NCI-H1105 (cell line): Measurements from ENCODE around the gene YIPF3.
"Not testable (repeated sequence)": the region's sequence is repeated elsewhere in the genome, so short reads cannot be mapped to it uniquely, and the experiment has no call there.

Experiments
- DNase-seq: peaks from one replicate; lab custom pipeline; 2025; lab: John Stamatoyannopoulos, UW

Gene YIPF3

GRCh38 chr6:43509142-43509983, 7.4 kb downstream of the YIPF3 start:
- DNase-seq: no peak

GRCh38 chr6:43508481-43509141, 8.1 kb downstream of the YIPF3 start:
- DNase-seq: no peak

DNA sequence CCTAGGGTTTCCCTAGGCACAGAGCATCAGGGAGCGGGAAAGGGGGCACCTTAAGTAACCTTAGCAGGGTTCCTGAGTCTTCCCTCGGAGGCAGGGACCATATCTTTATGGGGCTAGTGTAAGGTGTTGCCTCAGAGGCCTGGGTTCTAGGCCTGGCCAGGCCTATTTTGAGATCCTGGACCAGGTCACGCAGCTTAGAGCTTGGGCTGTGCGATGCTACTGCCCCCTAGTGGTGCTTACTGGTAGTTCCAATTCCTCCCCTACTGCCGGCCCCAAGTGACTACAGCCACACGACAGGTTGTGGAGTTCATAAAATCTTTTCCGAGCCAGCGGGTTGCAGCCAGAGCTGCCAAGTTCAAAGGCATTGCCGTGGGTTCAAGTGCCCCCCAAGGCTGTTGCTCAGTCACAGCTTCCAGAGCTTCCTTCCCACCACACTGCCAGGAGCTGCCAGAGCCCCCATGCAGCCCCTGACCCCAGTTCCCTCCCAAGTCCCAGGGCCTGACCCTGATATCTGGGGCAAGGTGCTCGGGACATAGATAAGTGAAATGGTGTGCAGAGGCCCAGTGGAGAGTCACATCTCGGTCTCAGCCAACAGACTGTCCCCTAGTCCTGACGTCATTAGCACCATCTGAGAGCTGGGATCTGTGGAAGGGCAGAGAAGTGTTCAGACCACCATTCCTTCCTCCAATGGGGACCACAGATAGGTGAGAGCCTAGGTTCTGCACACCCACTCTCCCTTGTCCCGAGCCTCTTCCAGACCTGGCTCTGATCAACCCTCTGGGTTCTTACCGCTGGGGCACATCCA, 9.9 kb downstream of the YIPF3 start:
- peak; percentile 48 for DNase-seq

GRCh38 chr6:43506171-43506570, 10.6 kb downstream of the YIPF3 start:
- DNase-seq: no peak

DNA sequence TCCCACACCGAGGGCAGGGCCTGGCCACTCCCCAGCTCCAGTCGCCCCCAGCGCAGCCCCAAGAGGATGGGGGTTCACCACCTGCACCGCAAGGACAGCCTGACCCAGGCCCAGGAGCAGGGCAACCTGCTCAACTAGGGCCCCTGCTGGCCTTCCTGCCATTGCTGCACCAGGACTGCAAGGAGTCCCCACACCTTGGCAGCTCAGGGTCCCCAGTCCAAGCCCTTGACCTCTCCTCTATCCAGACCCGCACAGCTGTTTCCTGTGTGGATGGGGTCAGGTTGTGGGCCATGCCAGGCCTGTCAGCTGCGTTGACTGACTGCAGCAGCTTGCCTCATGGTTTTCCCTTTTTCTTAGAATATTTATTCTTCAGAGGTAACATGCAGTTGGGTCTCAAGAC, 11.0 kb downstream of the YIPF3 start:
- DNase-seq: no peak

DNA sequence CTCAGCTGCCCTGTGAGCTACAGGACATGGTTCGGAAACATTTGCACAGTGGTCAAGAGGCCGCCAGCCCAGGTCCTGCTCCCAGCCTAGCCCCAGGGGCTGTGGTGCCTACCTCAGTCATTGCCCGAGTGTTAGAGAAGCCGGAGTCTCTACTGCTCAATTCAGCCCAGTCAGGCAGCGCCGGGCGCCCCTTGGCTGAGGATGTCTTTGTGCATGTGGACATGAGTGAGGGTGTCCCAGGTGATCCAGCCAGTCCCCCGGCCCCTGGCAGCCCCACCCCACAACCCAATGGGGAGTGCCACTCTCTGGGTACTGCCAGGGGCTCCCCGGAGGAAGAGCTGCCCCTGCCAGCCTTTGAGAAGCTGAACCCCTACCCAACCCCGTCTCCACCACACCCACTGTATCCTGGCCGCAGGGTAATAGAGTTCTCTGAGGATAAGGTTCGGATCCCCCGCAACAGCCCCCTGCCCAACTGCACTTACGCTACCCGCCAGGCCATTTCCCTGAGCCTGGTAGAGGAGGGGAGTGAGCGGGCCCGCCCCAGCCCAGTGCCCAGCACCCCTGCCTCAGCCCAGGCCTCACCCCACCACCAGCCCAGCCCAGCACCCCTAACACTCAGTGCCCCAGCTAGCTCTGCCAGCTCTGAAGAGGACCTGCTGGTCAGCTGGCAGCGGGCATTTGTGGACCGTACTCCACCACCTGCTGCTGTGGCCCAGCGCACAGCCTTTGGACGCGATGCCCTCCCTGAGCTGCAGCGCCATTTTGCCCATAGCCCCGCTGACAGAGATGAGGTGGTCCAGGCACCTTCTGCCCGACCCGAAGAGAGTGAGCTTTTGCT, 11.8 kb downstream of the YIPF3 start:
- DNase-seq: no peak

DNA sequence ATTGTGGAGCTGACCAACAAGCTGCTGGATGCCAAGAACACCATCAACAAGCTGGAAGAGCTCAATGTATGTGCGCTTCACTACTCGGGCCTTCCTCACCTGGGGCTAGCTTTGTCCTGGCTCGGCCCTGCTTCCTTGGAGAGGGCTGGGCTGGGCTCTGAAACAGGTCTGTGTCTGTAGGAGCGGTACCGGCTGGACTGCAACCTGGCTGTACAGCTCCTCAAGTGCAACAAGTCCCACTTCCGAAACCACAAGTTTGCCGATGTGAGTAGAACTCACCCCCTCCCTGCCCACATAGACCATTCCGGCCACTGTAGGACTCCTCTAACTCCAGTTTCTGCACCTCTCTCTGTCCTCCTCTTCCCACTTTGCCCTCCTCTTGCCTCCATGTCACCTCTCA, 13.3 kb downstream of the YIPF3 start:
- DNase-seq: no peak

- no peak for DNase-seq
Observed at GRCh38 chr6:43502666-43503065, 14.1 kb downstream of the YIPF3 start.

GRCh38 chr6:43500921-43501320, 15.8 kb downstream of the YIPF3 start:
- no peak for DNase-seq

DNA sequence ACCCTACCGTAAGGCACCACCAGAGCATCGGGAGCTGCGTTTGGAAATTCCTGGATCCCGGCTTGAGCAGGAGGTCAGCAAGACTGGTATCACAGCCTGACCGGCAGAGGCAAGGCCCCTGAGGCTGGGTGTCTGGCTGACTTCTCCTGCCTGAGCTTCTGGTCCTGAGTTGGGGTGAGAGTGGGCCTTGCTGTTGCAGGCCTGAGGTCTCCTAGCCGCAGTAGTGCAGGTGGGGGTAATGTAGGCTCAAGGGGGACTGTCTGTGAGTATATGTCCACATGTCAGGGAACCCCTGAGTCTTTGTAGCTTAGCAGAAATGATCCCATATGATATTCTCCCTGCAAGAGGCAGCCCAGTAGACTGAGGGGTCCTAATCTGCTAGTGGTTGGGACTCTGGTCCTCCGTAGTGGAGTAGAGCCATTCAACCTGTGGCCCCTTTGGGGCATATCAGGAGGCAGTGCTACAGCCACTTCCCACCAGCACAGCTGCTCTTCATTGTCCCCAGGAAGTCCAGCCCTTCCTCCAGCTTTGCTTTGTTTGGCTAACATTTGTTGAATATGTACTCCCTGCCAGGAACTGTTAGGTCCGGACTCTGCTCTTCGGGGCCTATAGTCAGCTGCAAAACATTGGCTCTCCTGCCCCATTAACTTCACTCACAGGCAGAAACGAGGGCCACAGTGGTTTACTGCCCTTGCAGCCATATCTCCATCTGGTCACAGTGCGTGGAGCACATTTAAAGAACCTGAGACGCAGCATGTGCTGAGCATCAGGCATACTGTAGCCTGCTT, 17.5 kb downstream of the YIPF3 start:
- no peak for DNase-seq

DNA sequence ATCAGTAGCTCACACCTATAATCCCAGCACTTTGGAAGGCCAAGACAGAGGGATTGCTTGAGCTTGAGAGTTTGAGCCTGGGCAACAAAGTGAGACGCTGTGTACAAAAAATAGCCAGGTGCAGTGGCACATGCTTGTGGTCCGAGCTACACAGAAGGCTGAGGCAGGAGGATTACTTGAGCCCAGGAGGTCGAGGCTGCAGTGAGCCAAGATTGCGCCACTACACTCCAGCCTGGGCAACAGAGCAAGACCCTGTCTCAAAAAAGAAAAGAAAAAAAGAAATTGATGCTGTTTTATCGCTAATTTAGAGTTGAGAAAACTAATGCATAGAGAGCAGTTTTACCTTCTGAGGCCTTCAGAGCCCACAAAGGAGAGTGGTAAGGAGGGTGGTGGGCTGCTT, 18.4 kb downstream of the YIPF3 start:
- DNase-seq: not testable (repeated sequence)

- no peak for DNase-seq
Observed at GRCh38 chr6:43497689-43498088, 19.0 kb downstream of the YIPF3 start.

DNA sequence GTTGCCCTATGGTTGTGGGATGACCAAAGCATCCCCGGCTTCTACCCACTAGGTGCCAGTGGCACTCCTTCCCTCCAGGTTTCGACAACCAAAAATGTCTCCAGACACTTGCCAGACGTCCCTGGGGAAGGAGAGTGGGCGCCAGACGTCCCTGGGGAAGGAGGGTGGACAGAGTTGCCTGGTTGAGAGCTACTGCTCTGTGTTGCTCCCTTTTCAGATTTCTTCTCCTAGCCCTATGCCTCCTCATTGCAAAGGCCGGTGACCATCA, 19.7 kb downstream of the YIPF3 start:
- DNase-seq: no peak

DNA sequence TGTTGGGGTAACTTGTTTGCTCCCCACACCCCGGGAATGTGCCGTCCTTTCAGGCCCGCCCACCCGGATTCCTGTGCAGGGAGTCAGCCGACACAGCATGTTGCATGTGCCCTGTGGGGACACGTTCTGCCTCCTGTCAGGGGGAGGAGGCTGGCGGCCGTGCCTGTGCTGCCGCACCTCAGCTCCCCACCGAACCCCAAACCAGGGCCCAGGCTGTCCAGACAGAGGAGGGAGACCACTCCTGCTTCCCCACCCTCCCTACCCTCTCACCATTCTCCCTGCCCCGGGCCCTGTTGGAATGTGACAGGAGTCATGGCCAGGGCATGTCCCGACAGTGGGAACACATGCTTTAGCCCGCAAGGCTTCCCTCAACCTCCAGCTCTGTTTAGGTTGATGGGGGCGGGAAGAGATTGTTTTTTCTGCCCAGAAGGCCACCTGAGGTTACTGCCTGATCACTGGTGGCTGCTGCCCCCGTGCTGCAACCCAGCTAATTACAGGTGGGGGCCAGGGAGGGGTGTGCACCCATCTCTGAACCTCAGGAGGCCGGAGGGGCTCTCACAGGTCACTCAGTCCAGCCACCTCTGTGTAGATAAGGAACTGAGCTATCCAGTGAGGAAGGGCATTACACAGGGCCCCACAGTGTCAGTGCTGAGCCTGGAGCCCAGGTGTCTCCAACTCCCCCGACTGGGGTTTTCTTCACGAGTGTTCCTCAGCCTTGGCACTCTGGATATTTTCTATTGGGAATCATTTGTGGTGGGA, 20.2 kb downstream of the YIPF3 start:
- DNase-seq: no peak

GRCh38 chr6:43495409-43495941, 21.3 kb downstream of the YIPF3 start:
- no peak for DNase-seq

DNA sequence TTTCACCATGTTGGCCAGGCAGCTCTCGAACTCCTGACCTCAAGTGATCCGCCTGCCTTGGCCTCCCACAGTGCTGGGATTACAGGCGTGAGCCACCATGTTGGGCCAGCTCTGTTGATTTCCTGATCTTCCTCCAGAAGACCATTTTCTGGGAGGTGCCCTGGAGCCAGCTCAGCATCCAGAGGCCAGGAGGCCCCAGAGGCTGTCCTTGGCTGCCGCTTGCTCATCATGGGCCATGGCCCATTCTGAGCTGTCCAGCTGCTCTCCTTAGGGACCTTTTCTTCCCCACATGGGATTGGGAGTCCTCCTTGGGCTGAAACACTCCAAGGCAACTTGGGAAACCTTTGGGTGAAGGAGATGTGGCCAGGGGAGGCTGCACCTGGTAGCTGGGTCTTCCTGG, 22.0 kb downstream of the YIPF3 start:
- no peak for DNase-seq

- no peak for DNase-seq
Observed at GRCh38 chr6:43494321-43494720, 22.4 kb downstream of the YIPF3 start.

DNA sequence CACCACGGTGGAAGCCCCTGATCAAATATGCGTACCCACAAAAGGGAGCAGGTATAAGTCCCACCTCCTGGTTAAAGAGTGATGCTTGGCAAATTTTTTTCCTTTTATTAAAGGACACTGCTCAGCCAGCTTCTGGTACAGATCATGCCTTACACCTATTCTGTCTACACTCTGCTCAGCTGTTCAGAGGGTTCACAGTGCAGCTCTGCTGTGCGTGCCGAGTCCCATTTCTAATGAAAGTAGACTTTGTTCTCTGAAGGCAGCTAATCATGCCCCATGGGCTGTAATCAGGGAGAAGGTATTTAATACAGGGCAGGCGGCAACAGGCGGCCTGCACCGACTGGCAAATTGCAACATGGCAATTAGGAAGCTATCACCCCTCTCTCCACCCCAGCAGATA, 22.9 kb downstream of the YIPF3 start:
- no peak for DNase-seq

- DNase-seq: no peak
Observed at GRCh38 chr6:43493230-43493629, 23.5 kb downstream of the YIPF3 start.

- DNase-seq: no peak
Observed at GRCh38 chr6:43492673-43493072, 24.1 kb downstream of the YIPF3 start.
